T-helper 2 cell treated with Interferon-gamma antibody and Interleukin-4, amounts not matched to agents 100 ng/mL and 5 ng/mL, for 36 hours (primary cell): Measurements from ENCODE around the gene ITGB7. TPM values are rescaled to one million over a fixed set of nuclear protein-coding genes. Genes with fewer than 3 reads are reported as not detected.

Experiments
- intact Hi-C: fragments of 100-400 bp; cut with micrococcal nuclease; formaldehyde crosslinking; loops from one replicate; pipeline ENCODE4 v1.15.1; 2023
- total RNA-seq: library from RNA; stranded (reverse); gene quantifications from 2 replicates; pipeline ENCODE4 v1.2.3, GENCODE V29; 2022

The ITGB7 gene
- total RNA-seq, 1 donor from 2014 or later = 770 TPM

DNA sequence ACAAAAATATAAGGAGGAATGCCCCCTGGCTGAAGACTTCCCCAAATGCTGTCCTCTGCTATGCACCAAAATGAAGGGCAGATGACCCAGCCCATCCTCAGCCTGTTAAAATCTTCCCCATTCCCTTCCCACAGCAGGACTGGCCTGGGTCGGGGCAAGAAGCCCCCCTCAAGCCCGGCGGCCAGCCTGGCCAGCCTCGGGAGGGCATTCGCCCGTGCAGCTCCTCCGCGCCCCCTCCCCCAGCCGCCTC, 24.5 kb upstream of the ITGB7 start:
- intact Hi-C loops = no loop called here

DNA sequence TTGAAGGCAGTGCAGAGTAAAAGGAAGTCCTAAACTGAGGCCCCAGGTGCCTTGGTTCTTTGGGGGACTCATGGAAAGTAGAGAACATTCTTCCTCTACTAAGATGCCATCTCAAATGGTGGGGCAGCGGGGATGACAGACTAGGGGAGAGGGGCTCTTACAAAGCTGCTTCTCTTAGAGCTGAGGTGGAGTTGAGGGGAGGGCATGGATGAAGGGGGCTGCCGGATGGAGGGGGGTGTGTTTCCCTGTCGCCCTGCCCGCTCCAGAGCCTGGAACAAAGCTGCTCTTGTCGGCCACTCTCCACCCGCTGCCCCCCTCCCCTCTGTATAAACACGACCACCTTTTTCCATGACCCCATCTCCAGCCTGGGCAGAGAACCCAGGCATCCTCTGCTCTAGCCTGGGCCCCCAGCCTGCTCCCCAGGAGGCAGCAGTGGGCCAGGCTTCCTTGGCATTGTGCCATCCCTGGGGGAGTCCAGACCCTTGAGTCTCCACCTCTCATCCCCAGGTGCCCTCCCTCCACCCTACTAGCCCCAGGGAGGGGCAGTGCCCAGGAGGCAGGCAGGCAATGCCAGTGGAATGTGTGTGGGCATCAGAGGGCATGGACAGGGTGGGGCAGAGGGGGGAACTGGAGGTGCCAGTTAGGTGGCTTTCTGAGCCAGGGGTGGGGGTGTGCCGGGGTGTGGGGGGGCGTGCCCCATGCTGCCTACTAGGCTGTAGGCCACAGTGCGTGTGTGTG, 23.2 kb upstream of the ITGB7 start:
- intact Hi-C loops = no loop called here

DNA sequence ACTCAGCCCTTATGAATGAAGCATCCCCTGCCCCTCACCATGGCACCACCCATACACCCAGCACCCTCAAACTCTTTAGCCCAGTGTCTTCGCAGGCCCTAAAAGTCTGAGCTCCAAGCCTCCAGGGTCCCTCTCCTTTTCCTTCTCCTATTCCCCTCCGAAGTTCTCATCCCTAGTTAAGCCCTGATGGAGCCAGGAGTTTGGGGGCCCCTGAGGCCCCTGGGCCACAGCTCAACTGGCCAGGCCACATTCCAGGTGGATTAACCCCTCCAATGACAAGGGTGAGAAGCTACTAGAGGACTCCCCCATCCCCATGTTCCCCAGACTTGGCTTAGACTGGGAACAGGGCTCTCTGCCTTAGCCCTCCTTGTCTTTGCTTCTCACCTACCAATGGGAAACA, 22.4 kb upstream of the ITGB7 start:
- intact Hi-C loops = no loop called here

DNA sequence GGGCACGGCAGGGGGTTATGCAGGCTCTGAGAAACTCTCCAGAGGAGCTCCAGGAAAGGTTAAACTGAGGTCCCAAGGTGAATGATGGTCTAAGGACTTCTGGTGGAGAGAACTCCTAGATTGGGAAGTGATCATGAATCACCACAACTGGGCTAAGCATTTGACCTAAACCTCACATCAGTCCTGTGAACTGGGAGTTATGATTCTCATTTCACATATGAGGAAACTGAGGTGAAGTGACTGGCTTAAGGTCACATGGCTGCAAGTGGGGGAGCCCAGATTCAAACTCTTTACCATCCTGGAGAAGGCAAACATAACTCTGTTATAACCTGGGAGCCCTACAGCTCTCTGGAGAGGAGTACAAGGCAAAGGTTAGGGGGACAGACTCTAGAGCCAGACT, 20.8 kb upstream of the ITGB7 start:
- intact Hi-C loops = no loop called here

DNA sequence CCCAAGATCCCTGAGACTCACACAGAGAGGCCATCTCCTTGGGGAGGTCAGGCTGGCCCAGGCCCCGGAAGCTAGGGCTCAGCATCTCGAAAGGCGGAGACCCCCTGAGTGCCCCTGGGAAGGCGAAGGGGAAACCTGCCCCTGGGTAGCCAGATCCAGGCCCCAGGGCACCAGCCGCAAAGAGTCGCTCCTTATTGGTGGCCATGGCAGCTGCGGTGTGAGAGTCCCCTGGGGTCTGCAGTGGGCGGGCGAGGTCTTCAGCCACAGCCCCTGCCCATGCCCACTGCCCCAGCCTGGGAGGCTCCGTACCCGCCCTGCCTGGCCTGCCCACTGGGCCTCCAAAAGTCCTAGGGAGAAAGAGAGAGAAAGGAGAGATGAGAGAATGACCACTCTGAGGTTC, 20.3 kb upstream of the ITGB7 start:
- intact Hi-C loops = no loop called here

DNA sequence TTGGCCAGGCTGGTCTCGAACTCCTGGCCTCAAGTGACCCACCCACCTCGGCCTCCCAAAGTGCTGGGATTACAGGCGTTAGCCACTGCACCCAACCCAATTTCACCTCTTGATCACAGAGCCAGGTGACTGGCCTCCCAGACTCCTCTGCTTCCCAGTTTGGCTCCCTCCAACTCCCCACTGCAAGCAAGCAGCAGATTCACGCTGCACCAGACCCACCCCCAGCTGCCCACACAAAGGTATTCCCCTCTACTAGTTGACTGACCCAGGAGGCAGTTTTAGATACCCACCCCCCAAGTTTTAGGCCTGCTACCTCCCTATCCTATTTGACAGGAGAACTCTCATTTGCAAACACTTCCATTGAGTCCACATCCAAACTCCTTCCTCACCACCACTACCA, 19.8 kb upstream of the ITGB7 start:
- intact Hi-C loops = no loop called here

DNA sequence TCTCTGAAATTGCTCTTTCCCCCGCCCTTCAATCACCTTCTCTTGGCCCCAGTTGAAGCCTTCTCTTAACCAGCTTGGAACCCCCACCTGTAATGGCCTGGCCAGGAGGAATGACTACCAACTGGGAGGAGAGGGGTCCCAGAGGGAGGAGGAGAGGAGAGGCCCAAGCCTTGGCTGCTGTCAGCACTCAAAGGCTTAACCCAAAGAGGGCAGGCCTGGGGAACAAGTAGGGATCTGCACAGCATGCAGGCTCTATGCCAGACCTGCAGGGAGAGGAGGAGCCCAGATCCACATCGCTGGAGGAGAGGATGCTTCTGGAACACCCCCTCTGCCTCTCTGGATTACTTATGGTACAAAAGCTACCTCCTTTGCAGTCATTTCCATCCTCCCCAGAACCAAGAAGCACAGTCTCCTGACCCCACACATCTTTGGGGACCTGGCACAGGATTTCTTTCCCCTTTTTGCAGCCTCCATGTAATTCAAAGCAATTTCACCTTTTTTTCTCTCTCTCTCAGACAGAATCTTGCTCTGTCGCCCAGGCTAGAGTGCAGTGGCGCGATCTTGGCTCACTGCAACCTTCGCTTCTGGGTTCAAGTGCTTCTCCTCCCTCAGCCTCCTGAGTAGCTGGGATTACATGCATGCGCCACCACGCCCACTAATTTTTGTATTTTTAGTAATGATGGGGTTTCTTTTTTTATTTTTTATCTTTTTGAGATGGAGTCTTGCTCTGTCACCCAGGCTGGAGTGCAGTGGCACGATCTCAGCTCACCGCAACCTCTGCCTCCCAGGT, 18.8 kb upstream of the ITGB7 start:
- intact Hi-C loops = no loop called here

DNA sequence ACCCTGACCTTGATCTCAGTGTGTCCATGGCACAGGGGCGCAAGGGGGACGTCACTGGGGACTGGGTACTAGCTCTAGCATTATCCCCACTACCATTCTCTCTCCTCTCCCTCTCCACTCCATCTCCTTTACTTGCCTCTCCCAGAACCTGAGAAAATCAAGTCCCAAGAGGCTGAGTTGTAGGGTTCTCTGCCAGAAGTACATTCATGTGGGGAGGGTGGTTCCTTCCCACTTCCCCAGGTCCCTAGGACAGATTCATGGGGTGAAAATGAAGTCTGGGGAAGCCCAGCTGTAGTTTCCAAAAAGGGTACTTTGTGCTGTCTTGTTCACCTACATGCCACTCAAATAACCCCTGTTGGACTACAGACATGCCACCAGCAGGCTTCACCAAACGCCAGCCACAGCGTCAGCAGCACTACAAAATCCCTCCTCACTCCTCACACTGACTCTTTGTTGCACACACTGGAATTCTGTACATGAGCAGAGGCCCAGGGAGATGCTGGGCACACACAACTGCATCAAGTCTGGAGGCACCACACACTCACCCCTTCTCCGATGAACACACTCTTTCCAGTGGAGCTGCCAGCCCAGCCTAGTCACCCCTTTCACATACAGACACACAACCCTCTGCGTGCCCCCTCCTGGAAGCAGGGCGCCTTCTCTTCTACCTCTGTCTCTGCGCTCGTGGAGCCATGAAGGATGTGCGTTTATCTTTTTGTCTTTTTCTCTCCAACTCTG, 18.0 kb upstream of the ITGB7 start:
- intact Hi-C loops = no loop called here

DNA sequence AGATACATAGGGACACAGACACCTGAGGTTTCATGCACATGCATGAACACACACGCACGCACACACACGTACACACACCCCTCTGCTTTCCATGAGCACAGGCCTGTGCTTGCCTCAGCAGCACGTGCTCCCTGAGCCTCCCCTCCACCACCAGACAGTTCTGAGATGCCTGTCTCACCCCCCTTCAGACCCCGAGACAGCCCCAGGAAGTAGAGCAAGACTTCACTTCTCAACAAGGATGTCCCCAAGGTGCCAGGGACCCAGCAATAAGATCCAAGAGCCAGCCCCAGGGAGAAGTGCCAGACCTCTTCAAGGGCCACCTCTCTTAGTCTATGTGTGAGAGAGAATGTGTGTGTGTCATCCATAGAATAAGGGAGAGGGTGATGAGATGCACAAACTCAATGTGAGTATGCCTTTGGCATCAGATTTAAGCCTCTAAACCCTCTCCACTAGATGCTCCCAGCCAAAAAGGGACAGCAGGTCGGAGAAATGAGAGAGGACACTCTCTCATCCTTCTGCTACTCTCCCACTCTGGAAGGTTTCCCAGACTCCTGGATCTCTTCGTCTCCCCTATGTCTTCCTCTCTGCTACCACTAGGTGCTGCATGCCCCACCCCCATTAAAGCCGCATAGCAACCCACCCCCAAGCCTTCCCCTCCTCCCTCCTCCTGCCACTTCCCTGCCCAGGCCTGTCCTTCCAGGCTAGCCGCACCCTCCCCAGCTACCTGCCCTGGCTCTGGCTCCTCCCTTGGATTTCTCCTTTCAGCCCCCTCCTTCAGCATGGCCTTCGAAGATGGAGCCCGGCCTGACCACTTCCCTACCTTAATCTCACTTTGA, 17.2 kb upstream of the ITGB7 start:
- intact Hi-C loops = no loop called here

DNA sequence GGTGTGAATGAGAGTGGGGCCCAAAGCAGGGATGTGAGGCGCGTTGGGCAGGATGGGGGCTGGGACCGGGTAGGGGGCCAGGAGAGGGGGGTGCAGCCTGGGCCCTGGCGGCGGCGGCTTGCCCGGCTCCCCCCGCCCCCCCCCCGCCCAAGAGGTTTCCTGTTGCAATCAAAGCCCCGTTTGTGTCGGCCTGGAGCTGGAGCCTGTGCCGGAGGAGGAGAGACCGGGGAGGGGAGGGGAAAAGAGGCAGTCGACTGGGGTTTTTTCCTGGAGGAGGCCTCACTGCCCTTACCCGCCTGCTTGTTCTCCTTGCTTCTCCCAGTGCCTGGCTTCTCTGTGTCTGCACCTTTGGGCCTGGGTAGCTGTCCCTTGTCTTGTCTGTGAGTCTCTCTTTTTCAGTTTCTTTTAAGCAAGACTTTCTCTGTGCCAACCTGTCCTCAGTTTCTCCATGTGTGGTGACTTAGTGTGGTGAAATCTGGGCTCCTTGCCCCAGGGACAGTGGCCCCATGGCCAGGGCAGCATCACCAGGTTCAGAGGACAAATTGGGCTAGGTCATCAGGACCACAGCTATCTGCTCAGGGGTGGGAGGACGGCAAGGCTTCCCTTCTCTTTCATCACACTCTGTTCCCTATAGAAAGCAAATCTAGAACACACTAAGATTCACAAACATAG, 16.5 kb upstream of the ITGB7 start:
- intact Hi-C loops = no loop called here

DNA sequence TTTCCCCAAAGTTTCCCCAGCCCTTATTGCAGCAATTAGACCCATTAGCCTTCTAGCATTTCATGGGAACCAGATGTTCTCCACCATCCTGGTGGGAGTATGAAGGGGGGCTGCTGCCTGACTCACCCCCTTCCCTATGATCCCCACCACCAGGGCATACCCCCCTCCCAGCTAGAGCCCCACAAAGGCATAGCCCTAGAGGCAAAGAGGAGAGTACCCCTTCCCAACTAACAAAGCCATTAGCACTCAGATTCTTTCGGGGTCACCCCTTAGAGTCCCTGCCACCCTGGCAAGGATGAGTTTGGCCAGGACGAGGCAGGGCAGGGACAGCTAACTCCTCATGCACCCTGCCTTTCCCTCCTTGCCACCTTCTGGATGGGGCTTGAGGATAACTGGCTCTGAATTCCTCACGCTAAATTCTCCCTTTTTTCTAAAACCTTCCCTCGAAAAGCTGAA, 15.8 kb upstream of the ITGB7 start:
- intact Hi-C loops = no loop called here

DNA sequence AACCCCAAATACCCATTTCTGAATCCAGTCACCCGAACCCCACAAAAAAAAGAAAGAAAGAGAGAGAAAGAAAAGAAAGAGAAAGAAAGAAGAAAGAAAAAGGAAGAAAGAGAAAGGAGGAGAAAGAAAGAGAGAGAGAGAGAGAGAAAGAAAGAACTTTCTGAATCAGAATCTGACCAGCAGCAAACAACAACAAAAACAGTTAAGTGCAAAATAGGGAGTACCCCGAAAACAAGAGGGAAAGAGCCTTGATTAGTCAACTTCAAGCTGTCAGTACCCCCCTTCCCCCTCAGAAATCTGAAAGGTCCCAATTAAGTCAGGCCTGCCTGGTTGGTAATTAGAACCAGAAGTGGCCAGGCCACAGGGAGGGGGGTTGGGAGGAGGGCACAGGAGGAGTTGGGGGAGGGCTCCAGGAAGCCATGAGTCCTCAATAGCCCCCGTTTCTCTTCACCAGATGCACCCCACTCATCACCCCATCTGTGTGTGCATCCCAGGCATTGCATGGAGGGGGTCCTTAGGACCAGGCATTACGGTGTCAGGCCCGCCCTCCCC, 15.2 kb upstream of the ITGB7 start:
- intact Hi-C loops = no loop called here

DNA sequence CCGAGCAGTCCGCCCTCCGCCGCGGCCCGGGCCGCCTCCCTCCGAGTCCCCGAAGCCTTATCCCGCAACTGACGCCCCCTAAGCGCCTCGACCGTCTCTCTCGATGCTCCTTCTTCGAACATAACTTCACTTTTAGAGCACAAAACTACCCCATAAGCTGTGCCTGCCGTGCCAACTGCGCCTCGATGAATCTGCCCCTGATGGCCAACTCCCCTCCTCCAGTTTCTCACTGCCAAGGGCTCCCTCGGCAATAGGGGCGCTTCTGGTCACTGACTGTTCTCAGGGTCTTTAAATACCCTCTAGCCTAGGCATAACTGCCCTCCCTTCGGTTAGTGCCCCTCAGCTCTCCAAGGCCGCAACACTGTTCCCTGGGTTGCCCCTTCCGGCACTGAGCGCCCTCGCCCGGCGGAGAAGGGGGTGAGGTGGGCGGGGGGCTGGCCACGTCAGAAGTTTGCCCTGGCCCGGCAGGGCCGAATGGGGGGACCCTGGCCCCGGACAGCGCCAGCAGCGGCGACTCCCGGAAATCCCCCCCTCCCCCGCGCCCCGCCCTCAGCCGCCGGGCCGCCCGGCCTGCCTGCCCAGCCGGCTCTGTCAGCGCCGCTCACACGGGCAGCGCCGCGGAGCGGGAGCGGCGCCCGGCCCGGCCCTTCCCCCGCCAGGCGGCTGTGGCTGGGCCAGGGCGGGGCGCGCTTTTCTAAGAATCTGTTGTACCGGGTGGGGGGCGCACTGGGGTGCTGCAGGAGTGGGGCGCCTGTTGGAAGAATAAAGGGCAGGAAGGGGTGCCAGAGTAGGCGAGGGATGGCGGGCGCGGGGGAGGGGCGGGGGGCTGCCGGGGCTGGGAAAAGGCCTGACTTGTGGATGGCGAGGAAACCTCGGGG, 14.4 kb upstream of the ITGB7 start:
- intact Hi-C loops = loop anchor here (1.0 to 2.0 kb wide), 4 partner anchors 30 to 279 kb away; partner anchors contain the start of genes EIF4B and TARBP2

DNA sequence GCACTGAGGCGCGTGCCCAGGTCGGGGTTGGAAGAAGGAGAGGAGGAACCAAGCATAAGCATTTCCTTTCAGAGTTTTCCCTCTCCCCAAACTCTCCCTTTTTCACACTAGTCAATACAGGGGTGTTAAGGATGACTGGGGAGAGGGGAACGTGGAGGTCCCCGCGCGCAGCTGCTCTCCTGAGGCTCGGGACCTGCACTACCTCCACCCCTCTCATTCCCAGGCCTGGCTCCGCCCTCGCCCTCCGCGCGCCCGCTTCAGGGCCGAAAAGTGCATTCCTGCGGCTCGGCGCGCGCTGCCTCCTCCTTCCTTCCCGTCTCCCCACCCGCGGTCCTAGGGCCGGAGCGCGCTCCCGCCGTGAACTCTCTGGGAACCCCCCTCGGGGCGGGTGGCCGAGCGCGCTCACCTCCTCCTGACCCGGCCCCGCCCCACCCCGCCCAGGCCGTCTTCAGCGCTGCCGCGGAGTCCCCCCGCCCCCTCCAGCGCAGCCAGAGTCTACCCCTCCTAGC, 13.7 kb upstream of the ITGB7 start:
- intact Hi-C loops = loop anchor here (1.0 to 2.0 kb wide), 9 partner anchors 12 to 280 kb away; partner anchors contain the start of genes CSAD, EIF4B, ESPL1 and MYG1

DNA sequence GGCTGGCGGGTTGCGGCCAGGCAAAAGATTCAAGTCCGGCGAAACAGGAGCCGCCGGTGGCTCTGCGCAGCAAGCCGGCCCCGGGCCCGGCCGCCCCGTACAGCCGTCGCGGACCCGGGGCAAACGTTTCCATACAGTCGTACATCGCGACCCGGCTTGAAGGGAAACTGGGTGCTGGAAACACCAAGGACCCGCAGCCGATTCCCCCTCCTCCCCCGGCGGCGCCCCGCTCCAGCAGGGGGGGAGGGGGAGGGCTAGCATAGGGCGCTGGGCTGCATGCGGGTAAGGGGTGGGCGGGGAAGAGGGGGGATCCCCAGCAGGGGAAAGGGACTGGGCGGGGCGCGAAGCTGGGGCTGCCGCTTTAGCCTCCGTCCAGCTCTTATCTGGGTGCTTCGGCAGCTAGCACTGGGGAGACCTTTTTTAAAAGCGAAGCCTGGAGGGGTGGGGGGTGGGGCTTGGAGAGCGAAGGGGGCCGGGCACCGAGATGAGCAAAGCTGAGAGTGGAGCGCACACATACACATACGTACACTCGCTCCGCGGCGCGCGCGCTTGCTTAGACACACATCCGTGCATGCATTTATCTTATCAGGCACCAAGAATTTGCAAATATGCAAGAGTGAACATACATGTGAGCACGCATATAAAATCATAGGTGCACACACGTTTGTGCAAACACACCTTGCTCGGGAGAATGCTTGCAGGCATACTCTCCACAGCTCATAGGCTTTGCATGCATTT, 13.1 kb upstream of the ITGB7 start:
- intact Hi-C loops = loop anchor here (1.0 to 2.0 kb wide), 9 partner anchors 11 to 281 kb away; partner anchors contain the start of genes CSAD, EIF4B, ESPL1 and MYG1

DNA sequence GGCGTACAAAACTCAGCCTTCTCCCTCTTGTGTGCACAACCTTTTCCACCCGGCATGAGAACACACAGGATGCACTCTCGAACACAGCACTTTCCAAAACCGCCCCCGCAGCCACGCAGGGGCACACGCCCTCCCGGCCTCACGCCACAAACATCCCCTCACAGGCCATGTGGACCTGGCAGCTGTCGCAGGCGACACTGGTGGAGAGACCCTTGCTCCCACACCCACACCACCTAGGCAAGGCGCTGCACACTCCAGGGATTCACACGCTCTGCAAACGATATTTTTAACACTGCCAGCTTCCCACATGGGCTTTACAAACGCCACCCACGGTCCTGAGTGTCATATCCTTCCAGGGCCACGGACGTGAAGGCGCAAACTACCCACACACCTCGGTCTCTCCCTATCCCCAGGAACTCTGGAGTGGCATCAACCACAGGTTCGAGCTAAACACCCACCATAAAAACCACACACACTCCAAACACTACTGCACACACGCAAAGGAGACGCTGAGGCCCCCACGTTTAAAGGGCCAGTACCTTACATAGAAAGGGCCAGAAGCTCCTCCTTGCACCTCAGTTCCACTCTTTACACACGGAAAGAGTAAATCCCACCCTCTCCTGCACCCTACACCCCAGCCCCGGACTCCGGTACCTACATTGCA, 12.4 kb upstream of the ITGB7 start:
- intact Hi-C loops = loop anchor here (1.0 kb wide), 1 partner anchor 10 kb away; no protein-coding TSS in a partner anchor

DNA sequence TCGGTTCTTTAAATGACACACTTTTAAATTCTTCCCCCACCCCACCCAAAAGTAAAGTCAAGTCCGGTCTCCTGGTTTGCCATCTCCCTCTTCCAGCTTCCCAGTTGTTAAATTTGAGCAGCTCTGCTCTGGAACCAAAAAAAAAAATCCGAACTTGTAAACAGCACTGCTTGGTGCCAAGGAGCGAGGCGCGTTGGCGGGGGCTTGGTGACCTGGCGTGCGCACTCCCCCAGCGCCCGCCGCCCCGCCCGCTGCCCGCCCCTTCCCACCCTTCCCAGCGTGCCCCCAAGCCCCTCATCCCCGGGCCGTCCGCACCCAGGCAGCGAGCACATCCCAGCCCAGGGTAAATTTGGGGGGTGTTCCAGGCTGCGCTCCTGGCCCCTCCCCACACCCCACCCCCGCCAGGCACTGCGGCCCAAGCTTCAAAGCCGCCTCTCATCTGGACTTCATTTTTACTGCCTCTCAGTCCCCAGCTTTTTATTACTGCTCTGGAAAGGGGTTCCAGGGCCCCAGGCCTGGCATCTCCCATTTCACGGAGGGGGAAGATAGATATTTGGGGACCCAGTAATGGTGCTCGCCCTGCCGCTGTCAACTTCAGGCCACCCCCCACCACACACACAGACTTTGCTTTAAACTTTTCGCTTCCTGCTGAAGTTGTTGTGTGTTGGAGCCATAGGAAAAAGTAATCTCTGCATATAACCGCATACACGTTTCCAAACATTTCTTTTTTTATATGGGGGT, 11.7 kb upstream of the ITGB7 start:
- intact Hi-C loops = loop anchor here (1.0 kb wide), 1 partner anchor 9 kb away; no protein-coding TSS in a partner anchor
